Endothelial cell of umbilical vein (primary cell): ENCODE measurements around the gene F2RL1.

Experiments
- CTCF ChIP-seq, 2 donors: IDR thresholded peaks; 1 replicate in 1 of 2; 2 replicates in 1 of 2; pipeline ENCODE4 v1.5.1; 2011; ENCODE audit warnings: low read length in 2 of 2, mild to moderate bottlenecking in 2 of 2, moderate library complexity in 2 of 2, control low read depth in 1 of 2, inconsistent platforms in 1 of 2, low read depth in 1 of 2; ENCODE audit not compliant: insufficient read depth in 1 of 2; ENCODE audit errors: extremely low read depth in 1 of 2
- EZH2 ChIP-seq: IDR thresholded peaks from 2 replicates; pipeline ENCODE4 v1.6.1; 2012; ENCODE audit warnings: borderline replicate concordance, low read depth, mild to moderate bottlenecking, moderate library complexity, low read length, inconsistent platforms; ENCODE audit not compliant: severe bottlenecking
- MAX ChIP-seq: IDR thresholded peaks from 2 replicates; pipeline ENCODE4 v1.6.1; 2011; ENCODE audit not compliant: insufficient read depth, insufficient read length
- POLR2A ChIP-seq: IDR thresholded peaks from 2 replicates; pipeline ENCODE4 v1.6.1; 2012; ENCODE audit warnings: low read depth, mild to moderate bottlenecking, control low read depth, low read length

DNA sequence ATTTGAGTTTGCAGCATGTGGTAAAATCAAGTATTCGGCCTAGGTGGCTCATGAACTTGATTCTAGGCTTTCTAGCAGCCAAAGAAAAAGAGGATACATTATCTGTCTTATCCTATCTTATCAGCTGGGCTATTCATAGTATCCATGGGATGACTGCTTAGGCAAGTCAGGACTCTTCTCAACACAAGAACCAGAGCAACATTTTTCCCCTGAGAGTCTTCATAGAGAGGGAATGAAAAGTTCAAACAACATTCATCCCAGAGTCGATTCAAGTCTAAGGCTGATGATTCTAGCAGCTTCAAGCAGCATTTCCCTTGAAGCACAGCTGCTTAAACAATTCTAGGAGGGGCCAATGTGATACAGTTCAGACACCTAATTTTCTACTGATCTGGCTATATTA, 33.9 kb downstream of the F2RL1 start:
- TF ChIP-seq CTCF (IDR thresholded peaks at IDR 0.05; ENCODE audit: extremely low read depth in 1 of 2, insufficient read depth in 1 of 2, low read depth in 1 of 2, low read length in 2 of 2) (no peak), POLR2A (no peak), EZH2 (no peak), MAX (no peak)
